ENCODE measurements around the gene ERGIC3.

The ERGIC3 gene

GRCh38 chr20:35563834-35564233, 22.0 kb downstream of the ERGIC3 start:
- no peak for DNase-seq

GRCh38 chr20:35564905-35565304, 23.0 kb downstream of the ERGIC3 start:
- no peak for DNase-seq

DNA sequence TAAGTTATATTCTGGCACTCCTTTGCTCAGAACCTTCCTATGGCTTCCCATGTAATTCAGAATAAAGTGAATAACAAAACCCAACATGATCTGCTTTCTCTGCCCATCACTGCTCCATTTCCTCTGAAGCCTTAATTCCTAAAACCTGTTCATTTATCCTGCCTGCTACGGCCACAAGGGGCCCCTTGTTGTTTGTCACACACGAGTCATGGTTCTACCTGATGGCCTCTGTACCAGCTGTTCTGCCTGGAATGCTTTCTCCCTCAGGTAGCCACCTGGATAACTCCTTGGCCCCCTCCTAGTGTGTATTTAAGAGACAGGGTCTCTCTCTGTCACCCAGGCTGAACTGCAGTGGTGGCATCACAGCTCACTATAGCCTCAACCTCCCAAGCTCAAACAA, 26.8 kb downstream of the ERGIC3 start:
- DNase-seq = no peak

GRCh38 chr20:35571555-35571954, 29.7 kb downstream of the ERGIC3 start:
- DNase-seq = no peak

- no peak for DNase-seq
Measured at GRCh38 chr20:35572838-35573237, 31.0 kb downstream of the ERGIC3 start.

DNA sequence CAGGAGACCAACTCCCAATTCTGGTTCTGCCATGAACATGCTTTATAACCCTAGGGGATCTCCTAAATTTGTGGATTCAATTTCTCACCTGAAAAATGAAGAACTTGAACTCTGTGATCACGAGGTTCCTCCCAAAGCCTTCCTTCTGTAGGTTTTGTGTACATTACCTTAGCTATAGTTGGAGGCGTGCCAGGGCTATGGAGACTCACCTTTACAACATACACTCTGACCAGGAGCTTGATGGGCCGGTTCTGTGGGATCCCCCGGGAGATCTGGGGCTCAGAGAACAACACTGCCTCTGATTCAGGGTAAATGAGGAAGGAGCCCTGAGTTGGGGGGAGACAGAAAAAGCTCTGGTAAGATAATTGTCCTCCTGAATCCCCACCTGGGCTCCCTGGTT, 34.1 kb downstream of the ERGIC3 start:
- DNase-seq = no peak

- DNase-seq = no peak
Measured at GRCh38 chr20:35576816-35577215, 34.9 kb downstream of the ERGIC3 start.

GRCh38 chr20:35578469-35578868, 36.6 kb downstream of the ERGIC3 start:
- no peak for DNase-seq

- no peak for DNase-seq
Measured at GRCh38 chr20:35579196-35579595, 37.3 kb downstream of the ERGIC3 start.

- DNase-seq = no peak
Measured at GRCh38 chr20:35582131-35582530, 40.3 kb downstream of the ERGIC3 start.

DNA sequence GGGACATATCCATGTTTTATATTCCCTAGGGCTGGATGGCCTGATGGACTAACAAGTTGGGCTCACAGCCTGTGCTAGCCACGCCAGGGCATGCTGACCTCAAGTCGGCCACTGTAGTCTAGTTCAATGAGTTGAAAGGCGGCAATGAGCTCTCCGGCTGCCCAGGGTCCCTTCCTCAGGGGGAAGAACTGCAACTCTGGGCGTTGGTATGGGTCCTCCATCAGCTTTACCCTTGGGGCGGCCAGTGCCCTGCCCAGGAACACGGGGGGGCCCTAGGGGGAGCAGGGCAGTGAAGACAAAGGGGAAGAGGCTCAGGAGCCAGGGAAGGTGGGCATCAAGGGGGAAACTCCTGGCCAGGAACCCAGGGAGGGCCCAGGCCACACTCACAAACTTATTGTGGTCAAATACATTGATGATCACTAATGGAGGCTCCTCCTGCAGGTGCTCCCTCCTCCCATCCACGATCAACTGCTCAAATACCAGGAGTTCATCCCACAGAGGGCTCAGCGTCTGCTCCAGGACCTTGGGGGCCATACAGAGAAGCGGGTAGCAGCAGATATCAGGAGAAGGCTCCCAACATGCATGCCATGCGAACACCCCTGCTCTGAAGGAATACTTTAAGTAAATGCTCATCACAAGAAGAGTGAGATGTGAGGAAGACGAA, 41.0 kb downstream of the ERGIC3 start:
- no peak for DNase-seq

GRCh38 chr20:35583636-35584560, 42.0 kb downstream of the ERGIC3 start:
- no peak for DNase-seq

GRCh38 chr20:35586751-35587425, 45.0 kb downstream of the ERGIC3 start:
- no peak for DNase-seq

GRCh38 chr20:35587436-35587835, 45.6 kb downstream of the ERGIC3 start:
- DNase-seq = no peak

DNA sequence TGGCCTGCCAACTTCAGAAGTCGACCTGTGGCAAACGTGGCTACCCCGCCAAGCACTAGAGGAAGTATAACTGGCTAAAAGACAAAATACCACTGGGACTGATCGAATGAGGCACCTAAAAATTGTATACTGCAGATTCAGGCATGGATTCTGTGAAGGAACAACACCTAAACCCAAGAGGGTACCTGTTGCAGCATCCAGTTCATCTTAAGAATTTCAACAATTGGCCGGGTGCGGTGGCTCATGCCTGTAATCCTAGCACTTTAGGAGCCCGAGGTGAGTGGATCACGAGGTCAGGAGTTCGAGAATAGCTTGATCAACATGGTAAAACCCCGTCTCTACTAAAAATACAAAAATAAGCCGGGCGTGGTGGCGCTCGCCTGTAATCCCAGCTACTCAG, 46.5 kb downstream of the ERGIC3 start:
- no peak for DNase-seq

- no peak for DNase-seq
Measured at GRCh38 chr20:35592339-35592974, 50.6 kb downstream of the ERGIC3 start.

- no peak for DNase-seq
Measured at GRCh38 chr20:35595456-35595855, 53.6 kb downstream of the ERGIC3 start.

GRCh38 chr20:35595901-35596300, 54.0 kb downstream of the ERGIC3 start:
- no peak for DNase-seq

DNA sequence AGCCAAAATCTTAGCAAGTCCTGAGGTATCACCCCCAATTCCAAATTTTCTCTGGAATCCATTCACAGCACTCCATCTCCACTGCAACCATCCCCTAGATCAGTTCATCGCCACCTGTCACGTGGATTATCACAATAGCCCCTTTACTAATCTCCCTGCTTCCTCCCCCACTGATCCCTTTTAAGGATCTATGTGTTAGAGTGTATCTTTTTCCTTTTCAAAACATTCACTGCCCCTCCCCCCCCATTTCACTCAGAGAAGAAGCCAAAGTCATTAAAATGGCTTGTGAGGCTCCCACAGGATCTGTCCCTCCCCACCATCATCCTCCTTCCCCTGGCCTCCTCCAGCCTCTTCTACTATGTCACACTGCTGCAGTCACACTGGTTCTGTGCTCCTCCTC, 55.3 kb downstream of the ERGIC3 start:
- DNase-seq = no peak

DNA sequence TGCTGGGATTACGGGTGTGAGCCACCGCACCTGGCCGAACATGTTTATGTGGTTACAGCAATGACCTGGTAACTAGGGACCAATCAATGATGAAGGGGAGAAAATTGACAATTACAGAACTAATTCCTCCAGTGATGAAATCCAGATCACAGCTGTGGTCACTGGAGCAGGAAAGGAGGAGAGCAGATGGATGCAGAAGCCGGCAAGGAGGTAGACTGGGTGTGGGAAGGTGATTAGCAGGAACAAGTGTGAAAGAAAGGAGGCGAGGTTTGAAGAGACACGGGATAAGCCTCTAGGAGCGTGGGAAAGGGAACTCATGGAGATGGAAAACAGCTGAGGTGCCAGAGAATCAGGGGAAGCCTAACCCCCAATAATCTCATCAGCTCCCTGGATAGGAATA, 56.6 kb downstream of the ERGIC3 start:
- DNase-seq = no peak

DNA sequence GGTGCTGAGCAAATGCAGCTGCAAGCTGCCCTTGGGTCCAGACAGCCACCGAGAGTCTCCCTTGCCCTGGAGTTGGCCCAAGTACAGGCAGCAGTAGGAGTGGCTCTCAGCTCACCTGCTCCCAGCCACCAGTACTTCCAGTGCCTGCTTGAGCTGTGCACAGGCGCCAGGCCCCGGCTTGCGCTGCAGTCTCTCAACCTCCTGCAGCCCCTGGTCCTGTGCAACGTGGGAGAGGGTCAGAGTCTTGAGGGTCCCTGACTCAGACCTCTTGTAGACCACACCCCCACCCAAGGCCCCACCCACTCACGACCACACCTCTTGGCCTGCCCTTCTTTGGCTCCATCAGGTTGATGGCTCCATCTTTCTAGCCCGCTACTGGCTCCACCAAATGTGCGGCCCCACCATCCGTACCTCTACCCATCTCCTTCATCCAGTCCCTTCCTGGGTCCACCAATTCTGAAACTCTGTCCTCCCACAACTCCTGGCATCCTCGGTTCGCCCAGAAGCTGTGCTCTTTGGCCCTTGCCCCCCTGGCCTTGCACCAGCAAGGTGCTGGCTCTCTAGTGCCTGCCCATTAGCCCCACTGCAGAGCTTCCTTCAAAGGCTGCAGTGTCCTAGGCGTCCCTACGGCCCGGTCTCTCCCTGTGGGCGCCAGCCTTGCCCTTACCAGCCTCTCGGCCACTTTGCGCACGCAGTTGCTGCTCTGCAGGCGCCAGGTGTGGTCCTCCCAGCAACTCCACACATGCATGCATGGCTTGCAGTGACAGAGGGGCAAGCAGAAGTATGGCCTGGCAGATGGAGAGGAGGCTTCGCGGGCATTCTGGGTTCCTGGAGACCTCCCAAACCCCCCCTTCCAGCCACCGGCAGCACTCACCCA, 57.3 kb downstream of the ERGIC3 start:
- DNase-seq = no peak

- DNase-seq = no peak
Measured at GRCh38 chr20:35599776-35600120, 57.9 kb downstream of the ERGIC3 start.
